Forelimb muscle (tissue), 1 donor: ENCODE data around the gene BMF. TPM values are rescaled to one million over a fixed set of nuclear protein-coding genes. Genes with fewer than 3 reads are reported as not detected.
"Not testable (repeated sequence)": the region's sequence is repeated elsewhere in the genome, so short reads cannot be mapped to it uniquely, and the experiment has no call there.

ENCODE experiments used
- DNase-seq: peaks from one replicate; pipeline ENCODE4 v3.0.0-alpha.2; 2013; ENCODE audit warnings: low read depth
- polyA plus RNA-seq: library from polyadenylated mRNA; unstranded; fragments of 120-200 nt; gene quantifications from one replicate; pipeline ENCODE4 v1.2.1, GENCODE V29; 2013; ENCODE audit not compliant: insufficient read length

The BMF gene, protein sequence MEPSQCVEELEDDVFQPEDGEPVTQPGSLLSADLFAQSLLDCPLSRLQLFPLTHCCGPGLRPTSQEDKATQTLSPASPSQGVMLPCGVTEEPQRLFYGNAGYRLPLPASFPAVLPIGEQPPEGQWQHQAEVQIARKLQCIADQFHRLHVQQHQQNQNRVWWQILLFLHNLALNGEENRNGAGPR
- 10.8 TPM for polyA plus RNA-seq

DNA sequence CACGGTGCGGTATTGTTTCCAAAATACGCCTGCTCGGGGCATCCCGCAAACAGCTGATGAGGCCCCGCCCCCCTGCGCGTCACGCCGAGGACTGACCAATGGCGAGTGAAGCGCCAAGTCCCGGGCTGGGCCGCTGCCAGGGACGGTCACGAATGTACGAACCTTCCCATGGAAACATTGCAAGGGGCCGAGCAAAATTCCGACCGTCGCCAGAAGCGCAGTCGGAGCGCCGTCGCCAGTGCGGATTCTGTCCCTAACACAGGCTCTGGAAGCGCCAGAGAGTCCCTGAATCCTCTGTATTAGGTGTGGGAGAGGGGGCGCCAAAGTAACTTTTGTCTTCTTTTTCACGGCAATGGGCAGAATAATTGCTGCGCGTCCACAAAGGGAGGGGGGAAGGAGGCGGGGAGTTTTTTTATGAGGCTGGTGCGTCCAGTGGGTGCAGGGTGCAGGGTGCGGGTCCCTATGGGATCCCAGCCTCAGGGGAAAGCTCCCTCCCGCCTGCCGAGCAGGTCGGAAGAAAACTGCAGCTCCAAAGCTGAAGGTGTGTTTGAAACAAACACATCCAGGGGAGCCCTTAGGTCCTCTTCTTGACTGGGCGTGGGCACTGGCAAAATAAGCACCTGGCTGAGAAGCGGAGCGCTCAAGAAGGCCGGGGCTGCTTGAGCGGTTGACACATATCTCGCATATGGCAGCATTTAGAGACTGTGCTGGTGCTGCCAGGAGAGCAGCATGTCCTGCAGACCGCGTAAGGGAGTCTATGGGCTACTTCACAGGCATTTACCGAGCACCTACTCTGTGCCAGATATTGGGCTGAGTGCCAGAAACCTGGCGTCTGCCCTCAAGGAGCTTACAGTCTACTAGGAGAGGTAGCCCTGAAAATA, at the start of gene BMF:
TSS of gene BMF (minus strand) at position 25 of the 881 bp plus-strand sequence. CDS start 2,793 bp downstream, outside the sequence.
- peak; percentile 96 for DNase-seq

DNA sequence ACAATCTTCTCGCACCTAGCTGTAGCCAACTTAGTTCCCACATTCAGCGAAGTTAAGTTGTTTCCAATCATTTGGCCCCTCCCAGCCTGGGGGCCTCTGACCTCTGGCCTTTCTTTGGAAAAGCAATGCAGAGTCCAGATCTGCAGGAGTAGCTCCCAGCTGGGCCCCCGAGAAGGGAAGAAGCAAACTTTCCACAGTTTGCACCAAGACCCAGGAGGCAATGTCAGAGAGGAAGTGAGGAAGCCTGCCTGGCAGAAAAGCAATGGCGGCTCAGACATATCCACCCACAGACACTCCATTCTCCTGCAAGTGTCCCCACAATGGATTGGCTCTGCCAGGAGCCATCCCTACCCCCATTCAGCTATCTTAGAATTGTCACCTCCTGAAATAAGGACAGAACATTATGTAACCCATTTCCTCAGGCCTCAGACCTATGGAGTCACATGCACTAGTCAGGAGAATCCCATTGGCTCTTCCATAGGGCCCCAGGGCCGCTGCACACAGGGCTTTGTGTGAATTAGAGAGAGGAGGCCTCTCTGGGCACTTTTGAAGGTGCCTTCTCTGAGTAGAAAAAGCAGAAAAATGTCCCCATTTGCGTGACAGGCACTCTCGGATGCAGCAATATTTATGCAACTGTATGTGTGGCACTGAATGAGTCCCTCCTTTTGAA, 49.2 kb upstream of the BMF start:
- no peak for DNase-seq

DNA sequence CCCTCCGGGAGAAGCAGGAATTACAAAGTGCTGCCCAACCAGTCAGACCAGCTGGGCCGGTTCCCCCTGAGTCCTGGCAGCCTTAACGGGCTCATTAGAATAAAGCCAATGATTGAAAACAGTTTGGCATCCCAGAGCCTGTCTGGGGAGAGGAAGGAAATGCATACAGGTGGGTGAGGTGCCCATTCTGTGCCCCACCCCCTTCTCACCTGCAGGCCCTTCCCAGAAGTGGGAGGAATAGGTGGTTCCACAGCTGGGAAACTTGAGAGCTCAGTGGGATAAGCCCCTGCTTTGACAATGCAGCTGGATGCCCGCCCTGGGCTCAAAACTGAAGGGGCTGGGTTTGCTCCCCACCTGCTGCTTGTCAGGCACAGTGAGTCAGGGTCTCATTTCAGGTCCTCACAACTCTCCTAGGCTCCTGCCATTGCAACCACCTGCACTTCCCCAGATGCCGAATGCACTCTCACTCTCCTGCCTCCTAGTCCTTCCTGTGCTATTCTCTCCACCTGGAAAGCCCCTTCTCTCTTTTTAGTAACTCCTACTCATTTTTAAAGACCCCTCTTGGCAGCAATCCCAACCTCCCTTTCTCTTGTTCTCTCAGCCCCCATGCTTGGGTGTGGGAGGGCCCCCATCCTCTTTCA, 46.7 kb upstream of the BMF start:
- no peak for DNase-seq

DNA sequence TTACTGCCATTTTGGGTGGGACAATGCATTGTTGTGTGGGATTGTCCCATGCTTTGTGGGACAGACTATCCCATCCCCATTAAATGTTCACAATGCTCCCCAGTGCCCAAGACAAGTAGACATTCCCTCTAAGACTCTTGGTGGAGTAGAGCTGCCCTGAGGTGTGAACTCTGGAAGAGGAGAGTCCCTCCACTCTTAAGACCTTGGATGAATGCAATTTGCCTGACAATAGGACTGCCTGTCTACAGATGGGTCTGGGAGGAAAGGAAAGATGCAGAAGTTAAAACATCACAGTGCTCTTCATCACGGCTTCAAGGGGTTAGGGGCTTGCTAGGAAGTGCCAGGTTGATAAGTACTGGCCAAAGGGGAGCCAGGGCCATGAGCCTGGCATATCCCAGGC, 46.1 kb upstream of the BMF start:
- not testable (repeated sequence) for DNase-seq

DNA sequence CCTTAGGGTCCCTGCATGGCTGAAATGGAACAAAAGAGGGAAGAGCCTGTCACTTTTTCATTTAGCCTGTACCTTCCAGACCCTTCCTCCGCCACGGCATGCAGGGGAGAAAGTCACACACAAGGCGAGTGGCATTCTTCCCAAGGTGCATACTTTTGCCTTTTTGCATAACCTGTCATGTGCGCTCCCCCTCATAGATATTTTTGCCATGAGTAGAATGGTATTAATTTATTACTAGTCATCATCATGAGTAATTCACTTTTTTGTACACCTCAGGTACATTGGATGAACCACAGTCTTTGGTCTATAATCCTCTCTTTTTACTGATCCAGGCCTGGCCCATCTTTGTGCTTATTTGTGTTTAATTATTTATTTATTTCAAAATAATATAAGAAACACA, 43.3 kb upstream of the BMF start:
- no peak for DNase-seq

DNA sequence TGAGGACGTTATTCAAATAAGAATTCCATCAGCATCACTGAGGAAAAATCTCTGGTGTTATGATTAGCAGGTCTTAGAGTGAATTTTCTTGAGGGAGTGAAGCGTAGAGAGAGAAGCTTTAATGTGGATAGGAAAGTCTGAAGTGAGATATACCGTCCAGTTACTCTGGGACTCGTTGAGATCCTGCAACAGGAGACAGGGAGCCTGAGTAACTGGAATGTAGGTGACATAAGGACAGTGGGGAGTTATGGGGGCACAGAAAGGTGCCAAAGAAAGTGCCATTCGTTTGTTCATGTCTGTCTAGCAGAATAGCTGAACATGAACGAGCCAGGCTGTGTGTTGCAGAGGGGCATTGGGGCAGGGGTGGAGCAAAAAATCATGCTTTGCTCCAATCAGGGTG, 42.8 kb upstream of the BMF start:
- no peak for DNase-seq

DNA sequence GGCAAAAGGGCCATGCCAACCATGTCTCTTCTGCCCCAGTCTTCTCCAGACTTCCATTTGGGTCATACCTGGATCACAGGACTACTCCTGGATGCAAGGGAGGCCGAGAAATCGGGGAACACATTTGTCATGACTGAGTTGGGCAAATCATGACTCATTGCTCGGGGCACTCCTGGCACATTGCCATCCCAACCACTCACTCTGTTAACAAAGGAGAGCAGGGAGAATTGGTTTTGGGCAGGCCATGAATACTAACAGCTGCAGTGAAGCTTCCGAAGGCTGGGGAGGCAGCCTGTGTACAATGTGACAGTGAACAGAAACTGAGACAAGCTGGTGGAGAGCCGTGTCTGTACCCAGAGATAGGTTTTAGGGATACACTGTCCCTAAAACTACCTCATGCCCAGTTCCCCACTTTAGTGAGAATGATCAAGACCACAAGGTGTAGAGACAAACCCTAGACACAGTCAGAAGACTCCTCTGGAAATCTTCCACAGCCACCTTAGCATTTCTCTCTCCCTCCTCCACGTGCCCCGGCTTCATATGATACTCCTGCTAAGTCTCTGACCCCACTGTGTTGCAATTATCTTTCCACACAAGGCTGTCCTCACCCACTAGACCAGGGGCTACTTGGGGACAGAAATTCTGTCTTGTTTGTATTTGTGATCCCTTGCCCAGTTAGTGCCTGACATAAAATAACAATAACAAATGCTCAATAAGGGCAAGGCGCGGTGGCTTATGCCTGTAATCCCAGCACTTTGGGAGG, 41.7 kb upstream of the BMF start:
- DNase-seq = no peak

DNA sequence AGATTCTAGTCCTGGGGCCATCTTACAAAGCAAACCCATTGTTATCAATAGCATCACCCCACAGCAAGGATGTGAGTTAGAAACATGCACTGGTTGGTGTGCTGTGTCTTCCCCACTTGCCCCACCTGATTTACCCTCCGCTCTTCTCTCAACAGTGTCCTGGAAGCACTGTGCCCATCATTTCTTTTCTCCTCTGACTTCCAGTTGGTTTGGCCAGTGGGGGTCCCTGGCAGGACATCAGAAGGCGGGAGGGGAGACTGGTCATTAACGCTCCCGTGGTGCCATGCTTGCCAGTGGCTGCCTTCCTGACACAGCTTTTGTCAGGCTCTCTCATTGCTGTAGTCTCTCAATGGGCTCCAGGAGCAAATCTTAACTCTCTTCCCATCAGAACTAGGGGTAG, 40.7 kb upstream of the BMF start:
- no peak for DNase-seq

DNA sequence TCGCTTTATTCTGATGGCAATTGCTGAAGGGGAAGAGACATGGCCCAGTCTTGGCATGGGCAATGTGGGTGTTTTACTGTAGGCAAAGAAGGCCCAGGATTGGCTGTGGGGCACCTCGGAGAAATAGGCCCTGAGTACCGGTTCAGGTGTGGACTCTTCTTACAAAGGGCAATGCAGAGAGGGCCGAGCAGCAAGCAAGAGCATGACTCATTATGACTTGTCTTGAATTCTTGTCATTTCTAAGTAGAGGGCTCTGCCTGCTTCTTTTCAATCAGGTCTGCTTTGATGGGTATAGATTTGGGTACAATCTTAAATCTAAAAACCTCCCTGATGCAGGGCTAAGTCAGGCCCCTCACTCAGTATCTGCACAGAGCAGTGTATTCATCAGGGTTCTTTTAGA, 37.4 kb upstream of the BMF start:
- no peak for DNase-seq

DNA sequence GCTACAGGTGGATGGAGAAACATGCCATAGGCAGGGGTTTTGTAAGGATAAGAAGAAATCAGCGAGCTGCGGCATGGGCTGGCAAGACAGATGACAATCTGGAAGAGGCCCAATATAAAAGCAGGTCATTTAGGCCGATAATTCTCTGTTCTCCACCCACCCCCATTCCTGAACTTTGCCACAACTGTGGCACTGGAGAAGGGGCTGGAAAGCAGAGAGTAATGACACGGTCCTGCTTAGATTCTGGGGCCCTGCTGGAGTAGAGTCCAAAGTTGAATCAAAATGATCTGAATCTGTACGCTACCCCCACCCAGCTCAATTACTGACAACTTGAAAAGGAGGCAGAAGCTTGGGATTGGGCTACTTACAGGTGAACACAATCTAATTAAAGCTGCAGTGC, 33.7 kb upstream of the BMF start:
- no peak for DNase-seq

DNA sequence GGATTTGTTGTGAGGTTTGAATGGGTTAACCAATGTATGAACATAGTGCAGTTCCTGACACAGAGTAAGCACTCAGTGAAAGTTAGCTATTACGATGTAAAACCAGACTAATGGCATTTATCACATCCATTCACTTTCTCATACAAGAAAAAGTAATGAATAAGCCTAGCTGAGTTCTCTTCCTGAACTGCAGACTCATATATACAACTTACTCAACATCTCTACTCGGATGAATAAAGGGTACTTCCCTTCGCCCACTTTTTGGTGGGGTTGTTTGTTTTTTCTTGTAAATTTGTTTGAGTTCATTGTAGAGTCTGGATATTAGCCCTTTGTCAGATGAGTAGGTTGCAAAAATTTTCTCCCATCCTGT, 29.5 kb upstream of the BMF start:
- DNase-seq = not testable (repeated sequence)

DNA sequence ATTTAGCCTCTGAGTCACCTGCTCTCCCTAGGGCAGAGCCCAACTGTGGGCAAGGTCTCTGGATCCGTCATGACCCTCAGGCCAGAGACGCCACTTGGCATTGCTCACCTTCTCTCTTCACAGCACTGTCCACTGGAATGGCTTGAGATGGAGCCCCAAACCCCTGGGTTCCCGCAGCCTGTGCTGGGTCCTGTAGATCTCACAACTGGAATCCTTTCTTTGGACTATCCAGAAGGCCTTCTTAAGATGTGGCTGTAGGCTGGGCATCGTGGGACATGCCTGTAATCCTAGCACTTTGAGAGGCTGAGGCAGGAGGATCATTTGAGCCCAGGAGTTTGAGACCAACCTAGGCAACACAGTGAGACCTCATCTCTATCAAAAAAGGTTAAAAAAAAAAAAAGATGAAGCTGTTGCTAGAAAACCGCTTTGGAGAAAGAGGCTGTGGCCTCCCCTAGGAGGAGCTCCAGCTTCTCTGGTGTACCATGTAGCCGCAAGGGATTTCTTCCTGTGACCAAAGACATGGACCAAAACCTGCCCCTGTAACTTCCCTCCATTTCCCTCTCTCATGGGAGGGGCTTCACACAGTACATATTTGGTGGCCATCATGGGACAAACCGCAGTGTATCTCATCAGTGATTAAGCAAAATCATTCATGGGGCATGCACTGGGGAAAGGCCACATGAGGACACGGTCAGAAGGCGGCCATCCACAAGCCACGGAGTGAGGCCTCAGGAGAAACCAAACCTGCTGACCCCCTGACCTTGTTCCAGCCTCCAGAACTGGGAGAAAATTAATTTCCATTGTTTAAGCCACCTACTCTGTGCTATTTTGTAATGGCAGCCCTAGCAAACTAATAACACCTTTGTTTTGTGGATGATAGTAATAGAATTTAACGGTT, 28.9 kb upstream of the BMF start:
- DNase-seq = no peak

DNA sequence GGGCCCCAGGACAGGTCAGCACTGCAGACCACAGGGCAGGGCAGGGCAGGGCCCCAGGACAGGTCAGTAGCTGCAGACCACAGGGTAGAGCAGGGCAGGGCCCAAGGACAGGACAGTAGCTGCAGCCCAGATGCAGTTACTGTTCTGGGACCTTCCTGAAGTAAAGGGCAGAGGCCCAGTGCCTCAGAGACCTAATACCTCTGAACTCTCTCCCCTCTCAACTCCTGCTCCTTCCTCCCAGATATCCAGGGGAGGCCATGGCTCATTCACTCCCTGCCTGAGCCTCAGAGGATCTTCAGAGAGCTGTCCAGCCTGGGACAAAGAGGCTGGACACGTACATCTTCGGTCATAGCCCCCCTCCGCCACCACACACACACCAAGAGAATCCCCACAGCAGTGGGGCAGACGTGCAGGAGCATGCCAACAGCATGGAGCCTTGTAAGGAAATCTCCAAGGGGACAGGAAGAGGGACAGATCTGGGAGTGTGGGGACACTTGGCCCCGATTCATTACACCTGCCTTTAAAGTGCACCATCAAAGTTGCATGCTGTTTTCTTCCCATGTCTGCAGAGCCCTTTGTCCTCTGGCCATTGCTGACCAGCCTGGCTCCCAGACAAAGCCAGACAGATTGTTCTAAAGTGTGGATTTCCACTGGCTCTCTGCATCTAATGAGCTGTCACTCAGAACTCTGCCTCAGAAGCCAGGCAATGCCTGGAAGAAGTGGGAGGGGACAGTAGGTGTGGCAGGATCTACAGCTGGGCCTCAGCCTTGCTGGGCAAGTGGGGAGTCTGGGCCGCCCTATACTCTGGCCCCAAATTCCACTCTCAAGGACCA, 28.0 kb upstream of the BMF start:
- no peak for DNase-seq

DNA sequence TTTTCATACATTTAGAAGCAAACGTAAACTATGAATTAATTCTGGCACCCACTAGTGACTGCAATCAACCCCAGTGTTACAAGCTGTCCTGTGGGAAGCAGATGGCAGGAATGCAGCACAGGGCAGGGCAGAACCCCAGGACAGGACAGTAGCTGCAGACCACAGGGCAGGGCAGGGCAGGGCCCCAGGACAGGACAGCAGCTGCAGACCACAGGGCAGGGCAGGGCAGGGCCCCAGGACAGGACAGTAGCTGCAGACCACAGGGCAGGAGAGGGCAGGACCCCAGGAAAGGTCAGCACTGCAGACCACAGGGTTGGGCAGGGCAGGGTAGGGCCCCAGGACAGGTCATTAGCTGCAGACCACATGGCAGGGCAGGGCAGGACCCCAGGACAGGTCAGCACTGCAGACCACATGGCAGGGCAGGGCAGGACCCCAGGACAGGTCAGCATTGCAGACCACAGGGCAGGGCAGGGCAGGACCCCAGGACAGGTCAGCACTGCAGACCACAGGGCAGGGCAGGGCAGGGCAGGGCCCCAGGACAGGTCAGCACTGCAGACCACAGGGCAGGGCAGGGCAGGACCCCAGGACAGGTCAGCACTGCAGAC, 27.3 kb upstream of the BMF start:
- not testable (repeated sequence) for DNase-seq

DNA sequence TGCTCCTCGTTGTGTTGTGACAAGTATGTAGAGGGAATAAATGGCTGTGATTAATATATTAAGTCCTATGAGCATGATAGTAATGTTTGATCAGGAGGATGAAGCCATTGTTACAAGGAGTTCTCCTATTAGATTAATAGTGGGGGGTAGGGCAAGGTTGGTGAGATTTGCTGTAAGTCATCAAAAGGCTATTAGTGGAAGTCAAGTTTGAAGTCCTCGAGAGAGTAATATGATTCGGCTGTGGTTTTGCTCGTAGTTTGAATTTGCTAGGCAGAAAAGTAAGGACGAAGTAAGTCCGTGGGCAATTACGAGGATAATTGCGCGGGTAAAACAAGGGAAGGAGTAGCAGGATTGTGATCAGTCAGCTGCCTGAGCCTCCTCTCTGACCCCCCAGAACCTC, 26.2 kb upstream of the BMF start:
- no peak for DNase-seq

DNA sequence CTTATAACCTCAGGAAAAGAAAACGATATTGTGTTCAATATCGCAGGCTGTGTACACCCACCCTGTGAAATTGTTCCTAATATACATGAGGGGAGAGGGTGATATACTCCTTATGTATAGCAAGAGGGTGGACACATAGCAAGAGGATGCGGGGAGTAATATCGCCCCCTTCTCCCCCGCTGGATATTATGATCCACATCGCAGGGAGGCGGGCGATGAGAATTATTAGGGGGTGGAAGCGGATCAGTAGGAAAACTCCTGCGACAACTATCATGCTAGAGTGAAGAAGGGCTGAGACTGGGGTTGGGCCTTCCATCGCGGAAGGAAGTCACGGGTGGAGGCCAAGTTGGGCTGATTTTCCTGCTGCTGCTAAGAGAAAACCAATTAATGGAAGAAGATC, 24.9 kb upstream of the BMF start:
- DNase-seq = no peak

DNA sequence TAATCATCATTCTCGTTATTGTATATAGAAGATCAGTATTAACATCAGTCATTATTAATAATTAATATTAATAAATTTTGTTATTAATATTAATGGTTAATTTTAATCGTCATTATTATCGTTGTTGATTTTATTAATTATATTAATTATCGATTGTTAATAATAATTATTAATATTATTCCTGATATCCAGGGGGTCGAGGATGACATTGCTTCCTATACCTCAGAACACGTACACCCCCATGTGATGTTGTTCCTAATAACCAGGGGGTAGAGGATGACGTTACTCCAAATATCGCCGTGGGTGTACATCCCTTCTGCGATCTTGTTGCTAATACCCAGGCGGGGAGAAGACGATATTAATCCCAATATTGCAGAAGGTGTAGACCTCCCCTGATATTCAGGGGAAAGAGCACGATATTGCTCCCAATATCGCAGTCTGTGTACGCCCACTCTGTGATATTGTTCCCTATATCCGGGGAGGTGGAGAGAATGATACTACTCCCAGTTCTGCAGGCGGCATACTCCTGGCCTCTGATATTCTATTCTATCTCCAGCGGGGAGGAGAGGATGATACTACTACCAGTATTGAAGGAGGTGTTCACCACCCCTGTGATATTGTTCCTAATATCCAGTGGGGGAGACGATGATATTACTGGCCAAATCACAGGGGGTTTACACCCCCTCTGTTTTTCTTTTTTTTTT, 22.3 kb upstream of the BMF start:
- no peak for DNase-seq

DNA sequence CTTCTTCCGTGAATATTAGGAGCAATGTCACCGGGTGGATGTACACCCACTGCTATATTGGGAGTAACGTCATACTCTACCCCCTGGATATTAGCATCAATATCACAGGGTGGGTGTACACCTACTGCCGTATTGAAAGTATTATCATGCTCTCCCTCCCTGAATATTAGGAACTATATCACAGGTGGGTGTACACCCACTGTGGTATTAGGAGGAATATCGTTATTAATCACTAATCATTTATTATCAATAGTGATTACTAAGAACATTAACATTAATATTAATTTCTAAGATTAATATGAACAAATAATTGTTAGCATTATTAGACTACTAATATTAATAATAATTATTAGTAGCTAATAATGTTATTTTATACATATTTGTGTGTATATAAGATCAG, 21.4 kb upstream of the BMF start:
- DNase-seq = no peak
